HG03457 (cell line): ENCODE results near the gene KIAA1217.

ENCODE experiments used
- ATAC-seq: cut with Tn5 transposase; IDR thresholded peaks from one replicate; pipeline ENCODE4 v1.9.1; 2021; ENCODE audit warnings: moderate number of reproducible peaks; ENCODE audit not compliant: unreplicated experiment

The KIAA1217 gene

GRCh38 chr10:24288581-24288980, 79.6 kb downstream of the KIAA1217 start:
- ATAC-seq, result no peak

- ATAC-seq, result no peak
Measured at GRCh38 chr10:24289235-24289634, 80.3 kb downstream of the KIAA1217 start.

GRCh38 chr10:24292304-24293293, 83.7 kb downstream of the KIAA1217 start:
- no peak for ATAC-seq

GRCh38 chr10:24299578-24300260, 90.8 kb downstream of the KIAA1217 start:
- ATAC-seq, result no peak

GRCh38 chr10:24303522-24304310, 94.8 kb downstream of the KIAA1217 start:
- ATAC-seq, result no peak

- ATAC-seq, result no peak
Measured at GRCh38 chr10:24305551-24306506, 96.9 kb downstream of the KIAA1217 start.

- no peak for ATAC-seq
Measured at GRCh38 chr10:24306507-24306875, 97.6 kb downstream of the KIAA1217 start.

- ATAC-seq, result no peak
Measured at GRCh38 chr10:24307116-24307515, 98.2 kb downstream of the KIAA1217 start.

GRCh38 chr10:24307696-24308485, 99.0 kb downstream of the KIAA1217 start:
- no peak for ATAC-seq

- ATAC-seq, result no peak
Measured at GRCh38 chr10:24310104-24310503, 101.2 kb downstream of the KIAA1217 start.

- ATAC-seq, result no peak
Measured at GRCh38 chr10:24311888-24312287, 103.0 kb downstream of the KIAA1217 start.

- no peak for ATAC-seq
Measured at GRCh38 chr10:24313283-24313682, 104.3 kb downstream of the KIAA1217 start.

GRCh38 chr10:24315211-24315610, 106.3 kb downstream of the KIAA1217 start:
- ATAC-seq, result no peak

- no peak for ATAC-seq
Measured at GRCh38 chr10:24318517-24318916, 109.6 kb downstream of the KIAA1217 start.

GRCh38 chr10:24320373-24320772, 111.4 kb downstream of the KIAA1217 start:
- ATAC-seq, result no peak

GRCh38 chr10:24324651-24325050, 115.7 kb downstream of the KIAA1217 start:
- ATAC-seq, result no peak

GRCh38 chr10:24331457-24331856, 122.5 kb downstream of the KIAA1217 start:
- no peak for ATAC-seq

GRCh38 chr10:24333736-24334135, 124.8 kb downstream of the KIAA1217 start:
- no peak for ATAC-seq

- ATAC-seq, result no peak
Measured at GRCh38 chr10:24334279-24334939, 125.5 kb downstream of the KIAA1217 start.
